H9 (cell line): ENCODE measurements around the gene HOXC12. TPM values are rescaled to one million over a fixed set of nuclear protein-coding genes. Genes with fewer than 3 reads are reported as not detected.

ENCODE experiments used
- DNase-seq: peaks from one replicate; pipeline ENCODE4 v3.0.0-alpha.2; 2017
- H2AFZ ChIP-seq: one replicate; pipeline ENCODE4 v1.6.1; 2013; ENCODE audit warnings: mild to moderate bottlenecking, low read length, control low read depth, moderate library complexity
- H2AK5ac ChIP-seq: 2 replicates; pipeline ENCODE4 v1.6.1; 2013; ENCODE audit warnings: low read length, control low read depth, mixed read lengths; ENCODE audit not compliant: insufficient read length
- H2BK120ac ChIP-seq: one replicate; pipeline ENCODE4 v1.6.1; 2013; ENCODE audit warnings: low read depth, mild to moderate bottlenecking, low read length, control low read depth, inconsistent platforms; ENCODE audit not compliant: poor library complexity, severe bottlenecking
- H2BK12ac ChIP-seq: 2 replicates; pipeline ENCODE4 v1.6.1; 2013; ENCODE audit warnings: low read length, control low read depth, mixed read lengths, low read depth; ENCODE audit not compliant: insufficient read length
- H2BK15ac ChIP-seq: 2 replicates; pipeline ENCODE4 v1.6.1; 2013; ENCODE audit warnings: low read depth, low read length, control low read depth
- H2BK20ac ChIP-seq: one replicate; pipeline ENCODE4 v1.6.1; 2013; ENCODE audit warnings: low read depth, mild to moderate bottlenecking, low read length, control low read depth, inconsistent platforms; ENCODE audit not compliant: poor library complexity, severe bottlenecking
- H2BK5ac ChIP-seq: 2 replicates; pipeline ENCODE4 v1.6.1; 2013; ENCODE audit warnings: low read length, control low read depth, mixed read lengths; ENCODE audit not compliant: insufficient read length
- H3K14ac ChIP-seq: 2 replicates; pipeline ENCODE4 v1.6.1; 2013; ENCODE audit warnings: low read length, control low read depth; ENCODE audit not compliant: insufficient read depth
- H3K18ac ChIP-seq: 2 replicates; pipeline ENCODE4 v1.6.1; 2013; ENCODE audit warnings: low read depth, mild to moderate bottlenecking, mixed read lengths, low read length, control low read depth; ENCODE audit not compliant: insufficient read length
- H3K23ac ChIP-seq: 2 replicates; pipeline ENCODE4 v1.6.1; 2013; ENCODE audit warnings: low read length, control low read depth, mixed read lengths, low read depth; ENCODE audit not compliant: insufficient read length
- H3K23me2 ChIP-seq: 2 replicates; pipeline ENCODE4 v1.6.1; 2013; ENCODE audit warnings: low read depth, mild to moderate bottlenecking, mixed read lengths, low read length, control low read depth; ENCODE audit not compliant: insufficient read length, poor library complexity, severe bottlenecking
- H3K27ac ChIP-seq: 2 replicates; pipeline ENCODE4 v1.5.1; 2013; ENCODE audit warnings: low read length, control low read depth, mixed read lengths, low read depth; ENCODE audit not compliant: insufficient read length
- H3K27me3 ChIP-seq: 2 replicates; pipeline ENCODE4 v1.6.1; 2013; ENCODE audit warnings: low read length, control low read depth, inconsistent platforms; ENCODE audit not compliant: insufficient read depth
- H3K4ac ChIP-seq: 2 replicates; pipeline ENCODE4 v1.6.1; 2013; ENCODE audit warnings: low read depth, mild to moderate bottlenecking, control low read depth, inconsistent platforms, low read length, moderate library complexity
- H3K4me1 ChIP-seq: 2 replicates; pipeline ENCODE4 v1.6.1; 2013; ENCODE audit warnings: low read length, control low read depth, inconsistent platforms; ENCODE audit not compliant: insufficient read depth
- H3K4me2 ChIP-seq: 2 replicates; pipeline ENCODE4 v1.6.1; 2013; ENCODE audit warnings: low read length, control low read depth, mixed read lengths; ENCODE audit not compliant: insufficient read length, insufficient read depth
- H3K56ac ChIP-seq: 2 replicates; pipeline ENCODE4 v1.6.1; 2013; ENCODE audit warnings: low read depth, mild to moderate bottlenecking, mixed read lengths, low read length, control low read depth; ENCODE audit not compliant: insufficient read length
- H3K79me1 ChIP-seq: 2 replicates; pipeline ENCODE4 v1.6.1; 2013; ENCODE audit warnings: low read depth, mild to moderate bottlenecking, moderate library complexity, low read length, control low read depth, inconsistent platforms; ENCODE audit not compliant: insufficient read depth, poor library complexity, severe bottlenecking
- H3K79me2 ChIP-seq: 2 replicates; pipeline ENCODE4 v1.6.1; 2013; ENCODE audit warnings: low read length, control low read depth, inconsistent platforms; ENCODE audit not compliant: insufficient read depth
- H3K9ac ChIP-seq: 2 replicates; pipeline ENCODE4 v1.6.1; 2013; ENCODE audit warnings: low read length, control low read depth, mixed read lengths; ENCODE audit not compliant: insufficient read length; ENCODE audit errors: extremely low read depth
- H3K9me3 ChIP-seq: one replicate; pipeline ENCODE4 v1.6.1; 2013; ENCODE audit warnings: low read depth, low read length, inconsistent platforms; ENCODE audit not compliant: control insufficient read depth
- H3T11ph ChIP-seq: one replicate; pipeline ENCODE4 v1.6.1; 2013; ENCODE audit warnings: mild to moderate bottlenecking, low read length, control low read depth, inconsistent platforms
- H4K20me1 ChIP-seq: one replicate; pipeline ENCODE4 v1.6.1; 2013; ENCODE audit not compliant: control insufficient read depth, insufficient read length, insufficient read depth
- H4K5ac ChIP-seq: 2 replicates; pipeline ENCODE4 v1.6.1; 2013; ENCODE audit warnings: low read depth, mild to moderate bottlenecking, mixed read lengths, low read length, control low read depth; ENCODE audit not compliant: insufficient read length
- H4K8ac ChIP-seq: replicated peaks from 2 replicates; pipeline ENCODE4 v1.6.1; 2013; ENCODE audit warnings: low read length, control low read depth, mixed read lengths, low read depth; ENCODE audit not compliant: insufficient read length
- H4K91ac ChIP-seq: 2 replicates; pipeline ENCODE4 v1.6.1; 2013; ENCODE audit warnings: low read depth, mild to moderate bottlenecking, moderate library complexity, mixed read lengths, low read length, control low read depth; ENCODE audit not compliant: insufficient read length
- H3K27ac Mint-ChIP-seq, 3 experiments: 2 replicates in 2 of 3; 3 replicates in 1 of 3; pipeline ENCODE4 v1.8.0; 2020 to 2021; ENCODE audit warnings: mixed read lengths in 3 of 3, mild to moderate bottlenecking in 1 of 3, moderate library complexity in 1 of 3
- H3K27me3 Mint-ChIP-seq: 2 replicates; pipeline ENCODE4 v1.8.0; 2021; ENCODE audit warnings: low read depth, mild to moderate bottlenecking, moderate library complexity, mixed read lengths
- H3K36me3 Mint-ChIP-seq, 3 experiments: 2 replicates in 2 of 3; 3 replicates in 1 of 3; pipeline ENCODE4 v1.8.0; 2020 to 2021; ENCODE audit warnings: low read depth in 3 of 3, mixed read lengths in 3 of 3; ENCODE audit not compliant: insufficient read depth in 1 of 3
- H3K4me1 Mint-ChIP-seq, 2 experiments: 2 replicates each; pipeline ENCODE4 v1.8.0; 2020; ENCODE audit warnings: mixed read lengths in 2 of 2
- H3K4me3 Mint-ChIP-seq, 2 experiments: 2 replicates in 1 of 2; 3 replicates in 1 of 2; pipeline ENCODE4 v1.8.0; 2020 to 2021; ENCODE audit warnings: mild to moderate bottlenecking in 2 of 2, mixed read lengths in 2 of 2, moderate library complexity in 1 of 2
- H3K9me3 Mint-ChIP-seq, 2 experiments: 2 replicates in 1 of 2; 3 replicates in 1 of 2; pipeline ENCODE4 v1.8.0; 2020; ENCODE audit warnings: mild to moderate bottlenecking in 2 of 2, mixed read lengths in 2 of 2, moderate library complexity in 1 of 2
- WGBS: extraction: QIAGEN DNeasy Blood & Tissue Kit; methylation state at CpG from one replicate; pipeline ENCODE4 v1.1.7; 2013; ENCODE audit warnings: missing lambda C conversion rate, low lambda C conversion rate, mixed read lengths; ENCODE audit not compliant: insufficient read length; ENCODE audit errors: extremely low coverage; 5-methylcytosine and 5-hydroxymethylcytosine counted together
- total RNA-seq: library from RNA; stranded (reverse); gene quantifications from 2 replicates; pipeline ENCODE4 v1.2.1, GENCODE V29; 2021
- TF ChIP-seq, protein P1 (sequence below): fragments of 200-600 bp; sonication (generic); conservative IDR thresholded peaks from 3 replicates; pipeline ENCODE4 v1.8.0; 2021; ENCODE audit warnings: antibody characterized with exemption, mild to moderate bottlenecking

The HOXC12 gene
- total RNA-seq, 1 experiment from 2014 or later = not detected

DNA sequence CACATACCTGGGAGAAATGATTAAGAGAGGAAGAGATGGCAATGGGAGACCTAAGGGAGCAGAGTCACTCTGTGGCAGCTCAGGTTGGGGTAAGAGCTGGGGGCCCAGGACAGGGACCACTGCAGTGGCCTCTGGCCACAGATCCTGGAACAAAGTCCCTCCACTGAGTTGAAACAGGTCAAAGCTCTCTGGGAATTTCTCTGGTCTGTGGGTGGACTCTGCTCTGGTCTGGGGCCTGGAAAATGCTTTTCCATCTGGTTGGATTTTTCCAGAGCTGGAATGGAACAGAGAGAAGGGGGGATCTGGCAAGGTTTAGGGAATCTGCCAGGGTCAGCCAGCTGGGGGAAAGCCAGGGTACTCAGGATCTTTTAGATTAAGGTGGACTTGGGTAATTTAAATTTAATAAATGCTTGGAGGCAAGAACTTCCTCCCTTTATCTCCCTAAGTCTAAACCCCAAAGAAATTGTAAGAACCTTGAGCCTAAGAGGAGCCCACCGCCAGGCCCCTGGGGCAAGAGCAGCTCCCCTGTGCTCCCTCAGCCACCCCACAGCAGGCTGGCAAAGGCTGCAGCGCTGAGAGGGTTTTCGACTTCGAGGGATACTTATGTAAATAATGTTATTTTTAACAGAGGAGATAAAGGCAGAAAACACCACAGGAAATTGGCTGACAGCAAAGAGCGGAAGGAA lies 34.0 kb downstream of the HOXC12 start:
- no peak overlapping the region for H3K27ac ChIP-seq
- Mint-ChIP-seq H3K27ac (no peak overlapping the region), H3K36me3 (no peaks in the 10 kb centered on the region; a peak in 2 of 7 replicates), H3K27me3 (peaks cover 100% of the 10 kb centered on the region), H3K4me1 (peaks cover 3 to 11% of the 10 kb centered on the region in 2 experiments; a peak in 2 of 4 replicates), H3K9me3 (peaks cover 3 to 11% of the 10 kb centered on the region in 2 experiments; a peak in 4 of 5 replicates), H3K4me3 (no peak overlapping the region)
- H4K91ac ChIP-seq = no peak overlapping the region
- no peak overlapping the region for H2AFZ ChIP-seq
- no peak overlapping the region for H3K4ac ChIP-seq
- no peak overlapping the region for H3K18ac ChIP-seq
- no peak overlapping the region for H2BK5ac ChIP-seq
- H2BK120ac ChIP-seq = no peak overlapping the region
- H3K79me2 ChIP-seq = no peaks in the 10 kb centered on the region
- H3K27me3 ChIP-seq = peaks cover 96% of the 10 kb centered on the region
- WGBS = no CpG with 5 or more reads among the region's 5 CpGs
- H2BK20ac ChIP-seq = no peak overlapping the region
- no peak overlapping the region for H2AK5ac ChIP-seq
- H4K5ac ChIP-seq = no peak overlapping the region
- H2BK12ac ChIP-seq = no peak overlapping the region
- no peak overlapping the region for H3K4me2 ChIP-seq
- H4K8ac ChIP-seq = no peak overlapping the region
- no peak overlapping the region for H3K23ac ChIP-seq
- no peak overlapping the region for H2BK15ac ChIP-seq
- no peak for DNase-seq
- no peaks in the 10 kb centered on the region for H3K23me2 ChIP-seq
- H3T11ph ChIP-seq = no peak overlapping the region
- TF ChIP-seq, protein P1, sequence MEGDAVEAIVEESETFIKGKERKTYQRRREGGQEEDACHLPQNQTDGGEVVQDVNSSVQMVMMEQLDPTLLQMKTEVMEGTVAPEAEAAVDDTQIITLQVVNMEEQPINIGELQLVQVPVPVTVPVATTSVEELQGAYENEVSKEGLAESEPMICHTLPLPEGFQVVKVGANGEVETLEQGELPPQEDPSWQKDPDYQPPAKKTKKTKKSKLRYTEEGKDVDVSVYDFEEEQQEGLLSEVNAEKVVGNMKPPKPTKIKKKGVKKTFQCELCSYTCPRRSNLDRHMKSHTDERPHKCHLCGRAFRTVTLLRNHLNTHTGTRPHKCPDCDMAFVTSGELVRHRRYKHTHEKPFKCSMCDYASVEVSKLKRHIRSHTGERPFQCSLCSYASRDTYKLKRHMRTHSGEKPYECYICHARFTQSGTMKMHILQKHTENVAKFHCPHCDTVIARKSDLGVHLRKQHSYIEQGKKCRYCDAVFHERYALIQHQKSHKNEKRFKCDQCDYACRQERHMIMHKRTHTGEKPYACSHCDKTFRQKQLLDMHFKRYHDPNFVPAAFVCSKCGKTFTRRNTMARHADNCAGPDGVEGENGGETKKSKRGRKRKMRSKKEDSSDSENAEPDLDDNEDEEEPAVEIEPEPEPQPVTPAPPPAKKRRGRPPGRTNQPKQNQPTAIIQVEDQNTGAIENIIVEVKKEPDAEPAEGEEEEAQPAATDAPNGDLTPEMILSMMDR = no peak
- no peaks in the 10 kb centered on the region for H3K9me3 ChIP-seq
- no peaks in the 10 kb centered on the region for H3K79me1 ChIP-seq
- H3K9ac ChIP-seq = no peak overlapping the region
- H3K56ac ChIP-seq = no peak overlapping the region
- H4K20me1 ChIP-seq = no peaks in the 10 kb centered on the region
- no peak overlapping the region for H3K14ac ChIP-seq
- no peaks in the 10 kb centered on the region for H3K4me1 ChIP-seq
